GM23338 (cell line): ENCODE results near the gene NIT1.

ENCODE experiments used
- CREB1 ChIP-seq: fragments of 250-450 bp; sonication (Bioruptor Pico); IDR thresholded peaks from 2 replicates; pipeline ENCODE4 v1.5.0; 2020; ENCODE audit warnings: low read depth, mild to moderate bottlenecking, moderate library complexity
- CTCF ChIP-seq, 2 experiments: fragments of 200-600 bp in 1 of 2; sonication (generic) in 1 of 2; conservative IDR thresholded peaks; 2 replicates each; pipeline versions ENCODE4 v1.5.1 to v1.6.1; 2016 to 2017; ENCODE audit warnings: antibody characterized with exemption in 2 of 2, low read depth in 2 of 2, mild to moderate bottlenecking in 2 of 2, moderate library complexity in 1 of 2
- EZH2 ChIP-seq: fragments of 200-600 bp; sonication (generic); IDR thresholded peaks from one replicate; pipeline ENCODE4 v1.8.0; 2017; ENCODE audit warnings: antibody characterized with exemption, mild to moderate bottlenecking, low read depth; ENCODE audit not compliant: unreplicated experiment
- NANOG ChIP-seq: IDR thresholded peaks from 2 replicates; pipeline ENCODE4 v1.6.1; 2016; ENCODE audit warnings: antibody characterized with exemption, borderline replicate concordance
- POLR2AphosphoS5 ChIP-seq: IDR thresholded peaks from 2 replicates; pipeline ENCODE4 v1.6.1; 2016; ENCODE audit warnings: antibody characterized with exemption, low read depth
- REST ChIP-seq: IDR thresholded peaks from one replicate; pipeline ENCODE4 v1.6.1; 2018; ENCODE audit warnings: antibody characterized with exemption; ENCODE audit not compliant: unreplicated experiment

GRCh38 chr1:161069241-161069640 is 48.7 kb upstream of the NIT1 start:
- TF ChIP-seq CTCF (conservative IDR thresholded peaks at IDR 0.05; ENCODE audit: low read depth in 2 of 2) (no peak), EZH2 (no peak), POLR2AphosphoS5 (no peak), REST (no peak), NANOG (no peak), CREB1 (CRISPR knock-in tag) (no peak)
